Glutamatergic neuron (in vitro differentiated cells): ENCODE data around the gene KRT84. TPM values are rescaled to one million over a fixed set of nuclear protein-coding genes. Genes with fewer than 3 reads are reported as not detected.

ENCODE experiments used
- DNase-seq: peaks from one replicate; pipeline ENCODE4 v3.0.0; 2022
- H3K27ac Mint-ChIP-seq: one replicate; pipeline ENCODE4 v1.8.0; 2020; ENCODE audit warnings: mild to moderate bottlenecking, mixed read lengths, inconsistent platforms; ENCODE audit not compliant: unreplicated experiment
- H3K27me3 Mint-ChIP-seq: one replicate; pipeline ENCODE4 v1.8.0; 2020; ENCODE audit warnings: mild to moderate bottlenecking, moderate library complexity, mixed read lengths, inconsistent platforms; ENCODE audit not compliant: unreplicated experiment
- H3K36me3 Mint-ChIP-seq: one replicate; pipeline ENCODE4 v1.8.0; 2020; ENCODE audit warnings: mild to moderate bottlenecking, mixed read lengths, inconsistent platforms; ENCODE audit not compliant: unreplicated experiment
- H3K4me1 Mint-ChIP-seq: one replicate; pipeline ENCODE4 v1.8.0; 2020; ENCODE audit warnings: mild to moderate bottlenecking, low read depth, mixed read lengths, inconsistent platforms; ENCODE audit not compliant: unreplicated experiment
- H3K4me3 Mint-ChIP-seq: one replicate; pipeline ENCODE4 v1.8.0; 2020; ENCODE audit warnings: mild to moderate bottlenecking, mixed read lengths, inconsistent platforms; ENCODE audit not compliant: unreplicated experiment
- H3K9me3 Mint-ChIP-seq: one replicate; pipeline ENCODE4 v1.8.0; 2020; ENCODE audit warnings: mild to moderate bottlenecking, moderate library complexity, mixed read lengths, inconsistent platforms; ENCODE audit not compliant: unreplicated experiment
- total RNA-seq: library from RNA; stranded (reverse); fragmentation: NEBNext Ultra II Directional; extraction: Animal tissue kit (Norgen Biotek cat#: 25700); gene quantifications from one replicate; pipeline ENCODE4 v1.2.1, GENCODE V29; 2021; ENCODE audit not compliant: unreplicated experiment
- TF ChIP-seq, protein P1 (sequence below): fragments of 200-600 bp; sonication (generic); IDR thresholded peaks from one replicate; pipeline ENCODE4 v1.5.0; 2021; ENCODE audit not compliant: partially characterized antibody, unreplicated experiment

The KRT84 gene
- total RNA-seq, 1 donor from 2014 or later: not detected

DNA sequence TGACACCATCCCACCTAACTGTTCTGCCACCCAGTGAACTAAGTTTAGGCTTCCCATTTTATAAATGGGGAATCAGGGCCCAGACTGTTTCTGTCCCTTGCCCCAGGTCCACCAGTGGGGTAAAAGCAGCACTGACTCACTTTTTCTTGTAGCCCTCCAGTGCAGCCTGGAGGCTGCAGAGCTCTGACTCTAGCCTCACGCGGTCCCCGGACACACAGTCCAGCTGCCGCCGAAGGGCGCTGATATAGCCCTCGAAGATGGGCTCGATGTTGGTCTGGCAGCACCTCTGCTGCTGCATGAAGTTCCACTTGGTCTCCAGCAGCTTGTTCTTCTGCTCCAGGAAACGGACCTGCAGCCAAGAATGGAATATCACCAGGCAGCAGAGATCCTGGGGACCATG, 18.1 kb upstream of the KRT84 start:
- no peak overlapping the region for H3K4me3 Mint-ChIP-seq
- H3K27me3 Mint-ChIP-seq: peaks cover 4% of the 10 kb centered on the region
- peaks cover 5% of the 10 kb centered on the region for H3K4me1 Mint-ChIP-seq
- H3K9me3 Mint-ChIP-seq: peaks cover 11% of the 10 kb centered on the region
- TF ChIP-seq, protein P1, sequence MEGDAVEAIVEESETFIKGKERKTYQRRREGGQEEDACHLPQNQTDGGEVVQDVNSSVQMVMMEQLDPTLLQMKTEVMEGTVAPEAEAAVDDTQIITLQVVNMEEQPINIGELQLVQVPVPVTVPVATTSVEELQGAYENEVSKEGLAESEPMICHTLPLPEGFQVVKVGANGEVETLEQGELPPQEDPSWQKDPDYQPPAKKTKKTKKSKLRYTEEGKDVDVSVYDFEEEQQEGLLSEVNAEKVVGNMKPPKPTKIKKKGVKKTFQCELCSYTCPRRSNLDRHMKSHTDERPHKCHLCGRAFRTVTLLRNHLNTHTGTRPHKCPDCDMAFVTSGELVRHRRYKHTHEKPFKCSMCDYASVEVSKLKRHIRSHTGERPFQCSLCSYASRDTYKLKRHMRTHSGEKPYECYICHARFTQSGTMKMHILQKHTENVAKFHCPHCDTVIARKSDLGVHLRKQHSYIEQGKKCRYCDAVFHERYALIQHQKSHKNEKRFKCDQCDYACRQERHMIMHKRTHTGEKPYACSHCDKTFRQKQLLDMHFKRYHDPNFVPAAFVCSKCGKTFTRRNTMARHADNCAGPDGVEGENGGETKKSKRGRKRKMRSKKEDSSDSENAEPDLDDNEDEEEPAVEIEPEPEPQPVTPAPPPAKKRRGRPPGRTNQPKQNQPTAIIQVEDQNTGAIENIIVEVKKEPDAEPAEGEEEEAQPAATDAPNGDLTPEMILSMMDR: no peak
- no peak for DNase-seq
- H3K27ac Mint-ChIP-seq: no peak overlapping the region
- peaks cover 3% of the 10 kb centered on the region for H3K36me3 Mint-ChIP-seq

DNA sequence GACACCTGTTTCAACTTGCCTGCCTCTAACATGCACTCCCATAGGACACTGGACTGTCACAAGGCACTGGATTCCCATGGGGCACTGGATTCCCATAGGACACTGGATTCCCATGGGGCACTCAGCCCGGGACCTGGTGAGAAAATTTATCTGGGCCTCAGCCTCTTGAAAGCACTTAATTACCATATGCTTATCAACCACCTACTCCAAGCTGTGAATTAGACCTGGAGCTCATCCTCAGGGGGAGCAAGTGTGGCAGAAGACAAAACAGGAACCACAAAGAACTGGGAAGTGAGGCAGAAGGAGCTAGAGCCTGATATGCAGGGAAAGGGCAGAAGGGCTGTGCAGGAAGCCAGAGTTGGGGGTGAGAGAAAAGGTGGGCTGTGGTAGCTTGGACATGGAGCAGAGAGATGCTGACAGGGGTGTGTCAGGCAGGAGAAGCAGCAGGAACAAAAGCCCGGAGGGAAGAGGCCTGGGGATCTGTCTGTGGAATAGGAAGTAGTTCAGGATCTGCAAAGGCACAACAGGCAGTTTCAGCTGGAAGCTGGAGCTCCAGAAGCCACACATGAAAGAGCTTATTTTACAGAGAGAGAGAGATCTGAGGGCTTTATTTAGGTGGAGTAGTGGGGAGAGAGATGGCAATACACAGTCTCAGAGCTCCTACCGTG, 17.6 kb upstream of the KRT84 start:
- TF ChIP-seq, protein P1: no peak
- Mint-ChIP-seq H3K9me3 (peaks cover 6% of the 10 kb centered on the region), H3K27ac (no peak overlapping the region), H3K27me3 (peaks cover 2% of the 10 kb centered on the region), H3K4me3 (no peak overlapping the region), H3K4me1 (peaks cover 5% of the 10 kb centered on the region), H3K36me3 (no peaks in the 10 kb centered on the region)
- no peak for DNase-seq

DNA sequence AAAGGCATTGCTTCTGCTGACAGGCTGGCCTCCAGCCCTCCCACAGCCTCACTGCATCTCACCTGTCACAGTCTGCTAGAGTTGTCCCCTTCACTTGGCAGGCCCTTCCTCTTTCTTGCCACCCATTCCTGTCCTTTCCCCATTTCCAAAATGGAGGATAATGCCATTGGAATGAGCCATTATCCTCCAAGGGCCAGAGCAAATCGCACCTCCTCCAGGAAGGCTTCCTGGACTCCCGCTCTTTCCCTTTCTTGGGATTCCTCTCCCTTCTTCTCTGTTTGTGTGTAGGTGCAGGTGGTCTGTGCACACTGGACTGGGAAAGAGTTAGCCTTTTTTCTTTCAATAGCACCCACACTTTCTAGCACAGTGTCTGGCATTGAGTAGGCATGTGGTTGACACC, 16.9 kb upstream of the KRT84 start:
- no peak for DNase-seq
- no peaks in the 10 kb centered on the region for H3K36me3 Mint-ChIP-seq
- H3K4me1 Mint-ChIP-seq: peaks cover 5% of the 10 kb centered on the region
- H3K27me3 Mint-ChIP-seq: peaks cover 2% of the 10 kb centered on the region
- peaks cover 5% of the 10 kb centered on the region for H3K9me3 Mint-ChIP-seq
- H3K4me3 Mint-ChIP-seq: no peak overlapping the region
- TF ChIP-seq, protein P1: no peak
- no peak overlapping the region for H3K27ac Mint-ChIP-seq

DNA sequence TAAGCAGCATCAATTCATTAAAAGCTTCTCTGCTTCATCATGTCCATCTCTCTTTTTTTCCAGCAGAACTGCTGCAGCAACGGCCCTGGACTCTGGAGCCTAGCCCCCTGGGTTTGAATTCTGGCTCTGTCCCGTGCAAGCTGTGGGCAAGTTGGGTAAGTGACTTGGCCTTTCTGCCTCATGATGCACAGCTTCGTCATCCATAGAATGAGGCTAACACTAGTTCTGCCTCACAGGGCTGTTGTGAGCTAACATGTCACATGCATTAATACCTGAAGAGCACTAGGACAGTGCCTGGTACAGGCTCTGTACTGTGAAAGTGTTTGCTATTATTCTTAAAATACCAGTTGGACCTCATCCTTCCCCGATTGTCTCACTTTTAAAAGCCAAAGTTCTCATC, 16.5 kb upstream of the KRT84 start:
- Mint-ChIP-seq H3K4me1 (peaks cover 5% of the 10 kb centered on the region), H3K27ac (no peak overlapping the region), H3K9me3 (peaks cover 4% of the 10 kb centered on the region), H3K36me3 (no peaks in the 10 kb centered on the region), H3K27me3 (peaks cover 2% of the 10 kb centered on the region), H3K4me3 (no peak overlapping the region)
- TF ChIP-seq, protein P1: no peak
- no peak for DNase-seq

DNA sequence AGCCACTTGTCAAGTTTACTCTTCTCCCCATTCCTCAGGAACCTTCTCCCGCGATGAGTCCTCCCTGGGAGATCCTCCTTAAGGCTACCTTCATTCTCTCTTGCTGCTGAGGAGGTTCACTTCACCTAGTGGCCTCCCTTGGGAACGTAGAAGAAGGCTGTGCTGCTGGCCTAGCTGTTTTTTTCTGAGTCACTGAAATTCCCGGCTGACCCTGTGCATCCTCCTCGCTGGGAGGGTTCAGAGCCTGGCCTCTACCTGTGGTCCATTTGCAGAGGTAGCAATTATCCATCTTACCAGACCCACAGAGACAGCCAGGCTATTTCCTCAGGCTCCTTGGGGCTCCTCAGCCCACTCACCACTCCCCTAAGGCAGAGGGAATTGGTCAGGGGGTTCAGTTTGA, 16.1 kb upstream of the KRT84 start:
- no peaks in the 10 kb centered on the region for H3K36me3 Mint-ChIP-seq
- DNase-seq: no peak
- H3K4me1 Mint-ChIP-seq: peaks cover 5% of the 10 kb centered on the region
- no peak overlapping the region for H3K4me3 Mint-ChIP-seq
- H3K27me3 Mint-ChIP-seq: peaks cover 2% of the 10 kb centered on the region
- H3K27ac Mint-ChIP-seq: no peak overlapping the region
- H3K9me3 Mint-ChIP-seq: peaks cover 4% of the 10 kb centered on the region
- TF ChIP-seq, protein P1: no peak
